ENCODE measurements around the gene WNK3. TPM values are rescaled to one million over a fixed set of nuclear protein-coding genes. Genes with fewer than 3 reads are reported as not detected.

The WNK3 gene
- total and polyA plus RNA-seq, 2 experiments from 2014 or later: 27.6 to 57.5 TPM

GRCh38 chrX:54288277-54288676 is 69.6 kb downstream of the WNK3 start:
- Histone ChIP-seq H3K9me2 (ENCODE audit: insufficient read depth) (no peaks in the 10 kb centered on the region), H2AFZ (no peak overlapping the region), H4K20me1 (replicated peaks; ENCODE audit: insufficient read depth) (no peaks in the 10 kb centered on the region), H3K36me3 (ENCODE audit: insufficient read depth) (no peaks in the 10 kb centered on the region), H3K27me3 (ENCODE audit: insufficient read depth) (no peaks in the 10 kb centered on the region), H3F3A (replicated peaks; ENCODE audit: low read depth) (no peaks in the 10 kb centered on the region), H3K4me2 (no peak overlapping the region), H3K4me3 (no peak overlapping the region), H3K79me2 (replicated peaks; ENCODE audit: insufficient read depth) (no peaks in the 10 kb centered on the region), H3K27ac (ENCODE audit: low read depth) (no peak overlapping the region), H3K4me1 (ENCODE audit: insufficient read depth) (no peaks in the 10 kb centered on the region)
- peaks cover 12% of the 10 kb centered on the region; the same call in 2 of the 3 replicates for H3K36me3 Mint-ChIP-seq (ENCODE audit: low read depth)
- no peak overlapping the region for H3K4me3 Mint-ChIP-seq
- no peak overlapping the region for H3K27ac Mint-ChIP-seq
- no peak for DNase-seq (ENCODE audit: low spot score)
- H3K27me3 Mint-ChIP-seq (ENCODE audit: insufficient read depth, low read depth, poor library complexity): no peaks in the 10 kb centered on the region
- no peaks in the 10 kb centered on the region for H3K9me3 Mint-ChIP-seq
- TF ChIP-seq EZH2 (IDR thresholded peaks at IDR 0.05; ENCODE audit: low read depth, unreplicated experiment) (no peak), JUNB (IDR thresholded peaks at IDR 0.05; ENCODE audit: unreplicated experiment) (no peak), NANOG (IDR thresholded peaks at IDR 0.05; ENCODE audit: borderline replicate concordance) (no peak), REST (IDR thresholded peaks at IDR 0.05; ENCODE audit: unreplicated experiment) (no peak), POLR2AphosphoS5 (IDR thresholded peaks at IDR 0.05; ENCODE audit: low read depth) (no peak), CTCF (conservative IDR thresholded peaks at IDR 0.05; ENCODE audit: low read depth in 2 of 2) (no peak)
- no peaks in the 10 kb centered on the region for H3K4me1 Mint-ChIP-seq
- ATAC-seq: no peak

- Mint-ChIP-seq H3K9me3 (no peaks in the 10 kb centered on the region), H3K27ac (no peak overlapping the region), H3K36me3 (ENCODE audit: low read depth) (peaks cover 16% of the 10 kb centered on the region; the same call in 2 of the 3 replicates), H3K4me1 (no peaks in the 10 kb centered on the region), H3K27me3 (ENCODE audit: insufficient read depth, low read depth, poor library complexity) (no peaks in the 10 kb centered on the region), H3K4me3 (no peak overlapping the region)
- no peak overlapping the region for H3K27ac ChIP-seq (ENCODE audit: low read depth)
- H4K20me1 ChIP-seq (replicated peaks; ENCODE audit: insufficient read depth): no peaks in the 10 kb centered on the region
- DNase-seq (ENCODE audit: low spot score) (no peak), ATAC-seq (no peak)
- H3K9me2 ChIP-seq (ENCODE audit: insufficient read depth): no peaks in the 10 kb centered on the region
- H3K4me3 ChIP-seq: no peak overlapping the region
- no peaks in the 10 kb centered on the region for H3K79me2 ChIP-seq (replicated peaks; ENCODE audit: insufficient read depth)
- no peak overlapping the region for H2AFZ ChIP-seq
- H3K4me2 ChIP-seq: no peak overlapping the region
- H3K27me3 ChIP-seq (ENCODE audit: insufficient read depth): no peaks in the 10 kb centered on the region
- H3K36me3 ChIP-seq (ENCODE audit: insufficient read depth): no peaks in the 10 kb centered on the region
- no peaks in the 10 kb centered on the region for H3F3A ChIP-seq (replicated peaks; ENCODE audit: low read depth)
- H3K4me1 ChIP-seq (ENCODE audit: insufficient read depth): no peaks in the 10 kb centered on the region
- TF ChIP-seq POLR2AphosphoS5 (IDR thresholded peaks at IDR 0.05; ENCODE audit: low read depth) (no peak), CREB1 (CRISPR knock-in tag; IDR thresholded peaks at IDR 0.05; ENCODE audit: low read depth) (no peak), ZNF331 (CRISPR knock-in tag; IDR thresholded peaks at IDR 0.05; ENCODE audit: low read depth) (no peak), NANOG (IDR thresholded peaks at IDR 0.05; ENCODE audit: borderline replicate concordance) (no peak), JUNB (IDR thresholded peaks at IDR 0.05; ENCODE audit: unreplicated experiment) (no peak), ETS1 (IDR thresholded peaks at IDR 0.05) (no peak)
Observed at GRCh38 chrX:54281676-54282075, 76.2 kb downstream of the WNK3 start.
